Right renal pelvis (tissue), 4 donors: ENCODE data around the gene SPTA1. TPM values are rescaled to one million over a fixed set of nuclear protein-coding genes. Genes with fewer than 3 reads are reported as not detected.

ENCODE experiments used
- DNase-seq, 4 donors: peaks; one replicate each; pipeline ENCODE4 v3.0.0-alpha.2; 2013; ENCODE audit warnings: low read depth in 4 of 4, low spot score in 3 of 4, missing footprints in 1 of 4
- polyA plus RNA-seq, 4 donors: library from polyadenylated mRNA; unstranded; fragments of 120-200 nt; gene quantifications; one replicate each; pipeline ENCODE4 v1.2.1, GENCODE V29; 2013; ENCODE audit not compliant: insufficient read length in 4 of 4

SPTA1 gene
- polyA plus RNA-seq, 4 donors = 1.2 to 2.4 (median 1.3) TPM

DNA sequence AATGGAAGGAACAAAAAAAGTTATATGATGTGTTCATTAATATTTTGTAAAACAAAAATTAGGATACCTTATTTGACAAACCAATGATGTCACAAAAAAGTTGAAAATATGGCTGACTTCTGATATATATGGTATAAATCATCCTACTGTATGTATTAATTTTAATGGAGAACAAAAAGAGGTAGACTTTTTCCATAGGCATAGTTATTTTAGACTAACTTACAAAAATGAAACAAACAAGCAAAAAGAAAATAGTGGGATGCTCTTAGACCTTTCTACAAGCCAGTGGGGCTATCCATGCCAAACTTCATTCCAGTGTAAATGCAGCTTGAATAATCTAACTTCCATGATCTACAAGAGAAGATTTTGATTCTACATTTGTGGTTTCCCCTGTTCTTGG is 522 bp upstream of the SPTA1 start:
- DNase-seq = no peak

DNA sequence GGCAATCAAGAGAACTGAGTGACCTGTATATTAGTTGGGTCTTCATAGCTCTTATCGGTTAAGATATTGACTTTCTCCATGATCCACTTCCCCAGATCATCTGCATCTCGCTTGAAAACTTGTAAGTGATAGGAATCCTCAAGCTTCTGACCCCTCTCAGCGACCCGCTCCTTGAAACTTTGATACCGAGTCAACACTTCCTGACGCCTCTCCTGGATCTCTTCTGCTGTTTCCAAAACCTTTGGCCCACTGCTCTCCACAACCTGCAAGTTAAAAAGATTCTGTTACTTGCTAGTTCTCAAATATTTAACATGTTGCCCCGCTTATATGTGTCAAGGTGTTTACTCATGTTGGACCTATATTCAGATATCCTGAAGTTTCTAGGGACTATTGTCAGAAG is 1.4 kb downstream of the SPTA1 start:
- DNase-seq = no peak

DNA sequence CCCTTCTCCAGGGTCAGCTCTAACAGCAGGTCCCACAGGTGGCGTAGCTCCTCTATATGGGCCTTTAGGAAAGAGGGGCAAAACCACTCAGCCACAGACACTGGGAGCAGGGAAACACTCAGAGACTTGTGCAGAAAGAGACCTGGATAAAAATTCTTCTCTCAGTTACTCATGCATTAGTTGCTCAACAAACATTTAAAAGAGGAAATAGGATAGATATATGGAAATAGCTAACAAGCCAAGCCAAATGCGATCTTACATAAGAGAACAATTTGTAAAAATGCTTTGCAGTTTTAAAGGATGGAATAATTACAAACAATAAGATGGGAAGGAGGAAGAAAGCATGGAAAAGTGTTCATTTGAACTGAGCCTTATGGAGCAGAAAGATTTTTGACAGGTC is 4.9 kb downstream of the SPTA1 start:
- DNase-seq = no peak

DNA sequence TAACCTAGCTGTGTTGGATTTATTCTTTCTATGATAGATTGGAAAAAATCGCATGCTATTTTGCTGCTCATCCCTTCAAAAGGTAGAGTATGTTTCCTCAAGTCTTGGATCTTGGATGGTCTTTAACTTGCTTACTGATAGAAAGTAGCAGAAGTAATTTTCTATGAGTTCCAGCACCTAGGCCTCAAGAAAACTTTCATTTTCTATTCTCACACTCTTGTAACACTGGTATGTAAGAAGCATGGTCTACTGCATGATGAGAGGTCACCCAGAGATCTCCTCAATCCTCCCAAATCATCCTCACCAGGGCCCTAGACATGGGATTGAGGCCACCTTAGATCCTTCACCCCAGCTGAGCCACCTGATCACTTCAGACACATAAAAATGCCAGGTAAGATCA is 7.2 kb downstream of the SPTA1 start:
- no peak for DNase-seq

DNA sequence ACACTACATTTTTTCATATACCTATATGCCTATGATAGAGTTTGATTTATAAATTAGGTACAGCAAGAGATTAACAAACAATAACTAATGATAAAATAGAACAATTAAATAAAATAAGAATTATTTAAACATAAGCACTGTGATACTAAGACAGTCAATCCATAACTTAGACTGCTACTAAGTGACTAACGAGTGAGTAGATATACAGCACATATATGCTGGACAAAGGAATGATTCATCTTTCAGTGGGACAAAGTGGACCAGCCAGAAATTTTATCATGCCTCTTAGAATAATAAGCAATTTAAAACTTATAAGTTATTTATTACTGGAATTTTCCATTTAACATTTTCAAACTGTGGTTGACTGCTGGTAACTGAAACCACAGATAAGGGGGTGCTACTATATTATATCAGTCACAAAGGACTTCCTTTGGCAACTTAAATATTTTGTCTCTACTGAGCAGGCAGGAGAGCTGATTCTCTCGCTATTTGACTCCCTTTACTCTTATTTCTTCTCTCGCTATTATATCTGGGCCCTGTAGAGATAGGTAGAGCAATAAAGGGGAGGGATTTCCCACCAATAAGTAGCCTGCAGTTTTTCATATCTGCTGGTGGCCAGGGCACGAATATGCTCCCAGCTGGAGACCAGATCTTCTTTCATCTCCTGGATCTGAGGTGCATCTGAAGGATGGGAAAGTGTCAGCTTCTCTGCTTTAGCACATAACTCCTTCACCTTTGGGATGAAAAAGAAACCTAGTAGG is 10.8 kb downstream of the SPTA1 start:
- DNase-seq = no peak

DNA sequence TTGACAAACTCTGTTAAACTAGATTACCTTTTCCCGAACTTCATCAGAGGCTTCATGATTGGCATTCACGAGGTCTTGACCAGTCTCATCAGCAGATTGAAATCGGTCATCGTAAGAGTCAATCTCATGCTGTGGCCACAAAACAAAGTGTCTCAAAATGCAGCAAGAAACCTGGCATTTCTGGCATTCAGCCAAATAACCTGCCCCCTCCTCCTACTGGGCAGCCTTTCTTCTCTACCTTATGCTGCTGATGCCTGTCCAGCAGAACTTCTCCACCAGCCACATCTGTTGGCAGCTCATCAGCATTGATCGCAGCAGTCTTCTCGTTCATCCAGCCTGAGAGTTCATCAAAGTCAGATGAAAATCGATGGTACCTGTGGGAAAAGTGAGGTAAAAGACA is 12.2 kb downstream of the SPTA1 start:
- no peak for DNase-seq

DNA sequence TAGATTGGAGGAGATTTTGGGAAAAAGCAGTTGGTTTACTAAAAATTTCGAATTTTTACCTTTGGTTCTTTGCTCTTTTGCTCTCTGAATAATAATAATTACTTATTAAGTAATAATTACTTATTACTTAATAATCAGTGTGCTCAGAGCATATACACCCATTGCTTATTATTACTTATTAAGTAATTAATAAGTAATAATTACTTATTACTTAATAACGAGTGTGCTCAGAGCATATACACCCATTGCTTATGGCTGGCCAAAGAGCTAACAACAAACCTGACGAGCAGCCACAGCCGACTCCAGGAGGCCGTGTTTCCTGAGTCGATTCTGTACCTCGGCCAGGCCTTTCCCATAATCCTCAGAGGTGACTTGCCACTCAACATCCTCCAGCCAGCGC is 20.5 kb downstream of the SPTA1 start:
- no peak for DNase-seq

DNA sequence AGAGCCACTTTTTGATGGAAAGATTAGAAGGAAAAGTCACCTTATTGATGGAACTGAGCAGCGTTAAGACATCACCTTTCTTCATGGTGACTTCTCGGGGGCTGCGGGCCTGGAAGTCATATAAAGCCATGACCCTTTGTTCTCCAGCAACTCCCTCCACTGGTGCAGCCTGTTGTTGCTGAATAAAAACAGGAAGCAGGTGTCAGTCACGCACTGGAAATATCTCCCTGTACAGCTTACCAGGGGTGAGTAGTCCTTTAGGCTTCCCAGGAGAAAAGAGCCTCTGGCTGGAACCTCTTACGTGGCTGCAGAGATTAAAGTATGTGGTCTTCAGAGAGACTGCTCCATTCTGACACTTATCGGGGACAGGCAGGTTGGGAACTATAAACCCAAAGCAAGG is 31.9 kb downstream of the SPTA1 start:
- no peak for DNase-seq

DNA sequence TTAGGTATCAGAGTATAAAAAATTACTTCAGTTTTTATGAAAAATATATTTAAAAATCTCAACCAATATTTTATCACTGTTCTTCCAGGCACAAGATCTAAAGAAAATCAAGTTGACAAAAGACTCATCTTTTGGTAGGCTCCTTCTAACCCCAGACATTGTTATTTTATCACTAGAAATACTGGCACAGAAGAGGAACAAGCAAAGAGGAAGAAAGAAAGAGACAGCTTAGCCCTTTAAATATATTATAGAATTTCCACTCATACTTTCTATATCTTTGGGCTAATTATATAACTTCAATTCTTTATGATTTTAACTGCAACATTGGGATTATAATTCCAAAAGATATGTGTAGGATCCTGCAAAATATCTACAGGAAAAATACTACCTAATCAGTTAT is 32.4 kb downstream of the SPTA1 start:
- no peak for DNase-seq

DNA sequence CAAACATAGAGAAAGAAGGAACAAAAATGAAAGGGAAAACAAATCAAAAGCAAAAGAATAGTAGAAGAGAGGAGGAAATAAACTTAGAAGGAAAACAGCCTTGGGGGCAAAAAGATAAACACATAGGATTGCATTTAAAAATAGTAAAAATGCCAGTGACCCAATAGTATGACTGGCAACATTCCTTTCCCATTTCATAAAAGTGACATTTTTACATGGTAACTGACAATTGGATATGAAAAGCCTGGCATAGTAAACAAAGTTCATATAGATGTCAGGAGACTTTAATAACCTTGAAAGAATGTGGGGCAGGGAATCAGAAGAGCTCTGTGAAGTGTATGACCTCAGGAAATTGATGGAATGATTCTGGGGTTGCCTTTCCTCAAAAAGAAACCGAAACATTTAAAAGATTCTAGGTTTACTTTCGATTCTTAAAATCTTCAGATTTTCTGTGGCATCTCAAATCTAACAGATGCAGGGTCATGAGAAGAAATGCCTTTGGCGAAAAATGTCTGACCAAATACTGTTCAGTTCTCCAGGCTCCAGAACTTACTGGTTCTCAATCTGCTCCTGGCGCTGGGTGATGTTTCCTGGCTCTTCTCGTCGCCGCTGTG is 33.7 kb downstream of the SPTA1 start:
- no peak for DNase-seq

DNA sequence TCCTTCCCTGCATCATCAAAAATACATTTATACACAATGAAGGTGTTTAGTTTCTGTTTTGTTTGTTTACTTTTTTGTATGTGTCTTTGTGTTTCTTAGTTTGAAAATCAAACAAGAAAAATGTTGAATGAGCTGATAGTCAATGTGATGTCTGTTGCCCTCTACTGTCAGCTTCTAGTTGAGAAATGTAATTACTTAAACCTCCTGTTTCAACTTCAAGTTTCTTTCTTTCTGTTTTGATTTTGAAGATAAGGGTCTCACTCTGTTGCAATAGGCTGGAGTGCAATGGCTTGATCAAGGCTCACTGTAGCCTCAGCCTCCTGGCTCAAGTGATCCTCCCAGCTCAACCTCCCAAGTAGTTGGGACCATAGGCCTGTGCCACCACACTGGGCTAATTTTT is 37.5 kb downstream of the SPTA1 start:
- DNase-seq = no peak

DNA sequence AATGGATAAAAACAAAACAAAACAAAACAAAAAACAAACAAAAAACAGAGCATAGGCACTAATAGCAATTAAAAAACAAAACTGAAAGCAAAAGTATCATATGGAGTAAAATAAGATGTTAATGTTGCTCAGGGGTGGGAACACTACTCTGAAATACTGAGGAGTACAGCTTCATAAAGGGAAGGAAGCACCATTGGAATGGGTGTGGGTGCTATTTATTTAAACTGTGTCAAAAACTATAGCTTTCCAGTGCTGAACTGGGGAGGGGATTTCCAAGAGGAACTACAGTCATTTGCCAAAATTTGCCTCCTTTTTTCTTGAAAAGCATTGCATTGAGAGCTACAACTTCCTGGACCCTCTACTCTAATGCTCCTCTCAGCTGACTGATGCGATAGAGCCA is 40.0 kb downstream of the SPTA1 start:
- DNase-seq = no peak

DNA sequence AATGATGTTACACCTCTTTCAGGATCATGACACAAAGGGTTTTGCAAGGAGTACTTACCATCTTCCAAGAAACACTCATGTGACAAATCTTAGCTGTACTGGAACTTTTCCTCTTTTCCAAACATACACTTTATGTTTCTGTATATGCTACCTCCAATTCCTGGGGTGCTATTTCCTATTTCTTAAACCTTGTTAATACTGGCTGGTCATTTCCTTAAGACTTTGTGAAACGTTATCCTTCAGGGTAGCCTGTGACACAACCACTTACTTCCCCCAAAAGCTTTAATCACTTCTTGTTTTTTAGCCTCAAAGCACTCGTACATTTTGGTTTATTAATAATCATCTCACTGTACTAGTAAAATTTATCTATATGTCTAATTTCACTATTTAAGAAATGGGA is 42.1 kb downstream of the SPTA1 start:
- no peak for DNase-seq

DNA sequence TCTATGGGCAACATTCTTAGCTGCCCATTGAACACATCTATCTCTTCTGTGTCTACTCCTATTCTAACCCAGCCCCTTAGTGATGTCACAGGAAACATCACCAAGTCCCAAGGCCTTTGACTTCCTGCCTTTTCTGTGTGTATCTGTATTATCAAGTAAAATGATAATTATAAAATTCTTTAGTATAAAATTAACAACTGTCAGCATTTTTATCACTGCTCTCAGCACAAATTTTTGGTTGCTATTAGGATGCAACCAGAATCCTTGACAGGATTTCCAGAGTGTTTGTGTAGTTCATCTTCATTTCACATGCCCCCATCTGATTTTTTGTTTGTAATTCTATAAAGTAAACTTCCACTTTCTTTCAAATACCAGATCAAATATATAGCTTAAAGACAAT is 47.6 kb downstream of the SPTA1 start:
- DNase-seq = no peak

DNA sequence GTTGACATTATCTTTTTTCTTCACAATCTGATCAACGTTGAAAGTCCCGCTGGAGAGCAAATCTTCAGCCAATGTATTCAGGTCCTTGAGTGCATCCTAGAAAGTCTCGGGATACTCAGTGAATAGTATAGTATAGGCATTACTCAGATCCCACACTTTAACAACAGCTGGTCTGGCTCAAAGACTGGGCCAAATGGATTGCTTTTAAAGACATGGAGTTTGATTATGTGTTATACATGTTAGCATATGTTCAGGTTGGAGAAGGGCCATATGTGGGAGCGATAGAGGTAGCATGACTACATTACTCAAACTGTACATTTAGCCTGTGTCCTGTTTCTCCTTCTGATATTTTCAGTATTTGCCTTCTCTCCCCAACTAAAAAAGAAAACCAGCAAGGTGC is 48.4 kb downstream of the SPTA1 start:
- DNase-seq = no peak

DNA sequence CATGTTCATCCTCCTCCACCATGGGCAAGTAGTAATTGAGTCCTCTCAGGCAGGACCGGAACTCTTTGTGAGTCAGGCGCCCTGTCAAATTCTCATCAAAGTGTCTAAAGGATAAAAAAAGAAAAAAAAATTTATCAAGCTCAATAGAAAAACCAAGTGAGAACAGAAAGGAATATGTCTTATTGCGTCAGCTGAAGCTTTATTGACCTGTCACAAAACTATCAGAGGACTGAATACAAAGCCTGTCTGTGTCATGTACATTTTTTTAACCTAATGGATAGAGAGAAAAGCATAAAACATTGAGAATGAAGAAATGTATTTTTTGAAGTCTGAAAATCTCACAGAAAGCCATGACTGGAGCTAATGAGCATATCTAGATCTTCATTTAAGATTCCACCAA is 72.8 kb downstream of the SPTA1 start:
- no peak for DNase-seq

DNA sequence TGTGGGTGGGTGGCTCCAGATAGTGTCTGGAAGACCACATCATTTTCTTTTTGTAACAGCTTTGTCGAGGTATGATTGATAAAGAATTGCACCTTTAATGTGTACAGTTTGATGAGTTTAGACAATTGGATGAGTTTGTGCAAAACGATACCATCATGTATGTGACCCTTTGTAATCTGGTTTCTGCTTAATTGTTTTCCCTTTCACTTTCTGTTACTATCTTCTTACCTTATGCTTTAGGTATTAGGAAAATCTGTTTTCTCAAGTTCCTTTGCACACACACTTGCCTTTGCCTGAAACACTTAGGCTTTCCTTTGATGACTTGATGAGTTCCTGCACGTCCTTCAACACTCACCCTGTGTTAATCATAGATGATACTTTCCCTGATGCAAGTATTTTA is 74.6 kb downstream of the SPTA1 start:
- no peak for DNase-seq

DNA sequence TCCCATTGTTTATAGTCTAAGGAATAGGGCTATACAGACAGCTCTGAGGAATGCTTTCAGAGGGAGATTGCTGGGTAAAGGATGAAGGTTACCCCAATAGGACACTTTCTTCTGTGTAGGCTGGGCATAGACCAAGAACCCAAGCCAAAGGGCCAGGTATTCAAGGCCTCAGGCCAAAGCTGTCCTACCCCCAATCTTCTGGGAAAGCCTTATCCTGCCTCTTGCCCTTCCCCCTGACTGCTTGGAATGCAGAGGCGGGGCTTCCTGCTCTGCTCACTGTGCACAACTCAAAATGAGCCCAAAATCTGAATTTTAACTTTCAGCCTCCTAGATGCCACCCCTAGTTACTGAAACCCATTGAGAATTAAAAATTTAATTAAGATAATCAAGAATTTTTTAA is 79.2 kb downstream of the SPTA1 start:
- DNase-seq = no peak

DNA sequence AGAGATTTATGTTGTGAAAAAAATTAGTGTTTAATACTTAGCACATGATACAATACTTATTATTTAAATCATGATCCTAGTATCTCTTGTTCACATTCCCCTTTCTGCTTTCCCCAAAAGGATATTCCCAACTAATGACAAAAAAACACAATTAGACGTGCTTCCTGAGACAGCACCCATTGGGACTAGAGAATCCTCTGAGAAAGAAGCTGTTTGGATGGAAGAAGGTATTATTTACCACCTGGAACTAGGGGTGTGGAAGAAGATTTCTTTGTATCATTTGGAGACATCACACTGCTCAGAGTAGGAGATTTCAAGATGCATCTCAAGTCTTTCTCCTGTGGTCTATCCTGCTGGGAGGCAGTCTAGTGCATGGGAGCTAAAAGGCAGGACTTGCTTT is 81.5 kb downstream of the SPTA1 start, which contains the start of gene OR10Z1:
Gene OR10Z1, plus strand, starts transcription at position 301 of the 400 bp plus-strand sequence. CDS start 1,171 bp downstream, outside the sequence.
- no peak for DNase-seq

DNA sequence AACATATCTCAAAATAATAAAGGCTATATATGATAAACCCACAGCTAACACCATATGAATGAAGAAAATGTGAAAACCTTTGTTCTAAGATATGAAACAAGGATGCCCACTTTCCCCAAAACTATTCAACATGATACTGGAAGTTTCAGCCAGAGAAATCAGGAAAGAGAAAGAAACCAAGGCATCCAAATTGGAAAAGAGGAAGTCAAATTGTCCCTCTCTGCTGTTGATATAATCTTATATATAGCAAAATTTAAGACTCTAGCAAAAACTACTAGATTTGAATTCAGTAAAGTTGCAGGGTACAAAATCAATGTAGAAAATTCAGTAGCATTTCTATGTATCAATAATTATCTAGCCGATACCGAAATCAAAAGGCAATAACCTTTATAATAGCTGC is 85.8 kb downstream of the SPTA1 start:
- no peak for DNase-seq

DNA sequence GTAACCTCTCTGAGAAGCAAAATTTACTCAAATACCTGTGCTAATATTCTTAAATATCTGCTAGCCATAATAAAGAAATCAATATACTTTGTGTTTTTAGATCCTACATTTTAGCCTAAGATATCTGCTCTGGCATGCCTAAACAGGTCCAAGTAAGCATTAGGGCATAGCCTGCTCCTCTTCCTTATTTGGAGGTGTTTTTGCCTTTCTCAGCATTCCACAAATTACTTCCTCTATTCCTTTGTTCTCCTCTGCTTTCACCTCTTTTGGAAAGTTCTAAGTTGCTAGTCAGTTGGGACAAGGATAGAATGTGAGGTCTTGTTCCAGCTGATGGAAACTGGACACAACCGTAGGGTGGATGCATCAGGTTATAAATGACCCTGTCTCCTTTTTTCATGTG is 99.6 kb downstream of the SPTA1 start:
- no peak for DNase-seq

DNA sequence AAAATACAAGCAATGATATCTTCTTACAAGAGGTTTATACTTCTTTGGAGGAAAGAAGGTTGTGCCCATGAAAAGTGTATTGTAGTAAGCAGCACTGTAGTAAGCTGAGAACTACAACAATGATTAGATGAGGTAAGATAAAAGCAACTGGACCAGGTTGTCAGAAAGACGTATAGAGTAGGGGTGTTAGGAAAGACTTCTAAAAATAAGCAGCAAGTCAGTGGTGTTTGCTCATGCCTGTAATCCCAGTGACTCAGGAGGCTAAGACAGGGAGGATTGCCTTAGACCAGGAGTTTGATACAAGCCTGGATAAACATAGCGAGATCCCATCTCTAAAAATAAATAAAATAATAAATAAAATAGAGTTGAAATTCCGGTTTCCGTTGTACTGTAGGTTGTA is 102.6 kb downstream of the SPTA1 start:
- no peak for DNase-seq

DNA sequence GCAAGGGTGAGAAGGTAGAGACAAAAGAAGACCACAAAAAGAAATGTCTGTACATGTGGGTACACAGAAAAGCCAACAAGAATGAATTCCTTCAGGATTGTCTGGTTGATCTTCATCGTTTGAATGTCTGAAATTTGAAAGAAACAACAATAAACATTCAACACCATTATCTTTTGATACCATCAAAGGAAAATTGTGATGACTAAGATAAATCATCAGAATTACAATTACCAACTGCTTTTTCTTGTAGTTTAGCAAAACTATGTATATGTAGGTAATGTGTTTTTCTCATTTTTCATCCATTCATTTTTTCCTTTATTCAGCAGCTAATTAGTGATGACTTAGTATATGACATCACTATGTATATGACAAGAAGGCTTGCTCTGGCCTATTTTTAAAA is 106.8 kb downstream of the SPTA1 start, which contains the start of gene OR10X1:
Gene OR10X1, minus strand, starts transcription at position 167 of the 400 bp plus-strand sequence. Its CDS starts 0 bp downstream, at position 167.
- no peak for DNase-seq
